K562 (cell line): ENCODE measurements around the gene BCAS2. TPM values are rescaled to one million over a fixed set of nuclear protein-coding genes. Genes with fewer than 3 reads are reported as not detected.
A peak's percentile ranks its signal among the peaks of the same experiment; 100 is the strongest.

Source experiments
- BCL6 ChIP-seq: fragments of 250-450 bp; sonication (Bioruptor Pico); IDR thresholded peaks from 2 replicates; pipeline ENCODE4 v1.4.0; 2020
- E2F4 ChIP-seq: sonication (generic); formaldehyde crosslinking; IDR thresholded peaks from 2 replicates; pipeline ENCODE4 v1.8.0; 2022; ENCODE audit warnings: mild to moderate bottlenecking, low read depth, missing genetic modification reagents
- E2F8 ChIP-seq: fragments of 450-650 bp; IDR thresholded peaks from 2 replicates; pipeline ENCODE4 v1.7.1; 2018; ENCODE audit warnings: mild to moderate bottlenecking, low read depth; ENCODE audit not compliant: partially characterized antibody
- ESRRB ChIP-seq: fragments of 250-450 bp; sonication (Bioruptor Pico); IDR thresholded peaks from 2 replicates; pipeline ENCODE4 v1.5.0; 2020; ENCODE audit warnings: mild to moderate bottlenecking, moderate library complexity, borderline replicate concordance
- FOXA3 ChIP-seq, 2 experiments: fragments of 450-650 bp in 1 of 2; sonication (generic) in 1 of 2; formaldehyde crosslinking; IDR thresholded peaks in 1 of 2; conservative IDR thresholded peaks in 1 of 2; 2 replicates each; pipeline versions ENCODE4 v1.4.0 to v1.8.0; 2020 to 2022; ENCODE audit warnings: mild to moderate bottlenecking in 2 of 2, missing genetic modification reagents in 1 of 2
- HMGXB4 ChIP-seq: sonication (generic); formaldehyde crosslinking; IDR thresholded peaks from 2 replicates; pipeline ENCODE4 v1.8.1; 2023; ENCODE audit warnings: mild to moderate bottlenecking, missing genetic modification reagents
- LCOR ChIP-seq: sonication (generic); formaldehyde crosslinking; IDR thresholded peaks from 2 replicates; pipeline ENCODE4 v1.8.0; 2022; ENCODE audit warnings: mild to moderate bottlenecking, missing genetic modification reagents
- MEF2D ChIP-seq: conservative IDR thresholded peaks from 2 replicates; pipeline ENCODE4 v1.6.1; 2016; ENCODE audit warnings: low read depth, missing genetic modification characterization, missing compliant biosample characterization
- NRF1 ChIP-seq, 2 experiments: fragments of 450-650 bp; IDR thresholded peaks in 1 of 2; conservative IDR thresholded peaks in 1 of 2; 2 replicates each; pipeline ENCODE4 v1.6.1; 2014; ENCODE audit warnings: mild to moderate bottlenecking in 2 of 2
- PML ChIP-seq: IDR thresholded peaks from 2 replicates; pipeline ENCODE4 v1.6.1; 2012; ENCODE audit warnings: low read length, inconsistent platforms
- PTBP1 ChIP-seq: fragments of 200-400 bp; formaldehyde crosslinking; IDR thresholded peaks from 2 replicates; pipeline ENCODE4 v1.6.1; 2017; ENCODE audit warnings: low read depth, low read length
- RBBP5 ChIP-seq: fragments of 200-600 bp; sonication (generic); IDR thresholded peaks from 2 replicates; pipeline ENCODE4 v1.6.1; 2012; ENCODE audit warnings: borderline replicate concordance, mild to moderate bottlenecking, low read length, control low read depth, inconsistent platforms; ENCODE audit not compliant: insufficient read depth, poor library complexity, severe bottlenecking
- RBM17 ChIP-seq: fragments of 200-400 bp; formaldehyde crosslinking; IDR thresholded peaks from 2 replicates; pipeline ENCODE4 v1.6.1; 2017; ENCODE audit warnings: low read depth, mild to moderate bottlenecking, low read length, borderline replicate concordance
- STAT5A ChIP-seq: IDR thresholded peaks from 2 replicates; pipeline ENCODE4 v1.6.1; 2012; ENCODE audit warnings: low read length, inconsistent platforms, borderline replicate concordance
- THAP7 ChIP-seq: fragments of 250-450 bp; sonication (Bioruptor Pico); IDR thresholded peaks from 2 replicates; pipeline ENCODE4 v1.5.0; 2021
- ZBED1 ChIP-seq: IDR thresholded peaks from 2 replicates; pipeline ENCODE4 v1.6.1; 2014
- ZKSCAN8 ChIP-seq: fragments of 200-800 bp; sonication (Bioruptor generic); IDR thresholded peaks from 2 replicates; pipeline ENCODE4 v1.6.1; 2016; ENCODE audit warnings: missing genetic modification characterization, missing compliant biosample characterization
- ZNF134 ChIP-seq: fragments of 250-450 bp; sonication (Bioruptor Pico); conservative IDR thresholded peaks from 2 replicates; pipeline ENCODE4 v1.4.0; 2020
- ZNF24 ChIP-seq: fragments of 450-650 bp; IDR thresholded peaks from 2 replicates; pipeline ENCODE4 v1.6.1; 2016
- ZNF586 ChIP-seq: fragments of 450-650 bp; formaldehyde crosslinking; conservative IDR thresholded peaks from 2 replicates; pipeline ENCODE4 v1.4.0; 2020; ENCODE audit warnings: mild to moderate bottlenecking, moderate library complexity
- ZNF77 ChIP-seq: fragments of 250-450 bp; sonication (Bioruptor Pico); IDR thresholded peaks from 2 replicates; pipeline ENCODE4 v1.5.0; 2020
- ZNF830 ChIP-seq: fragments of 250-450 bp; sonication (Bioruptor Pico); IDR thresholded peaks from 2 replicates; pipeline ENCODE4 v1.5.0; 2021; ENCODE audit warnings: mild to moderate bottlenecking
- polyA plus RNA-seq, 8 experiments: library from polyadenylated mRNA; depleted of rRNA in 4 of 8; stranded (reverse) in 5 of 8; unstranded in 3 of 8; fragments of >200 nt; fragmentation: Nextera tagmentation in 2 of 8; fragmentation: Illumina TruSeq in 1 of 8; extraction: Ambion mirVana in 2 of 8; extraction: Trizol in 1 of 8; gene quantifications; 2 replicates each; pipeline versions ENCODE4 v1.2.1 to v1.2.3, GENCODE V29; 2011 to 2014; ENCODE audit warnings: inconsistent platforms in 1 of 8, missing spikeins in 1 of 8
- total RNA-seq, 7 experiments: library from RNA; depleted of rRNA in 6 of 7; stranded (reverse); fragments of >200 nt in 6 of 7; fragmentation: Illumina TruSeq in 2 of 7; extraction: Trizol in 2 of 7; gene quantifications; 2 replicates each; pipeline versions ENCODE4 v1.2.1 to v1.2.3, GENCODE V29; 2011 to 2021; ENCODE audit warnings: low replicate concordance in 1 of 7

The BCAS2 gene
- total and polyA plus RNA-seq, 9 of the 15 experiments (the other 6 are each of a cell fraction or from before 2014, with no cell fraction given): 59.3 to 183 (median 81.1) TPM

- peak; percentile 35; the same call in 1 of the 2 replicates for TF ChIP-seq ZNF24
- 0 out of 2 replicates have a peak, but pooled peaks have one; percentile 25 for TF ChIP-seq STAT5A
- TF ChIP-seq ZKSCAN8: no peak
- TF ChIP-seq E2F4: 0 out of 2 replicates have a peak, but pooled peaks have one; percentile 55
- no peak for TF ChIP-seq THAP7 (CRISPR knock-in tag)
- peak; percentile 92 for TF ChIP-seq E2F8
- no peak for TF ChIP-seq ESRRB (CRISPR knock-in tag)
- TF ChIP-seq NRF1 (conservative IDR thresholded peaks at IDR 0.05 in 1 of 2, IDR thresholded peaks at IDR 0.05 in 1 of 2): peak; percentile 89 to 92
- TF ChIP-seq PML: peak; percentile 91
- TF ChIP-seq BCL6: 0 out of 2 replicates have a peak, but pooled peaks have one; percentile 32
- TF ChIP-seq ZNF586 (CRISPR knock-in tag): no peak
- TF ChIP-seq PTBP1: no peak
- no peak for TF ChIP-seq RBM17
- TF ChIP-seq ZNF77: no peak
- peak; percentile 65 for TF ChIP-seq RBBP5
- TF ChIP-seq ZNF830: no peak
- TF ChIP-seq ZNF134 (CRISPR knock-in tag): no peak; the same call in 1 of the 2 replicates
- 0 out of 2 replicates have a peak, but pooled peaks have one; percentile 52 for TF ChIP-seq MEF2D (tag)
- TF ChIP-seq ZBED1: peak; percentile 66; the same call in 1 of the 2 replicates
- no peak for TF ChIP-seq HMGXB4 (CRISPR knock-in tag)
- peak; percentile 68; the same call in 1 of the 2 replicates for TF ChIP-seq LCOR (CRISPR knock-in tag)
- TF ChIP-seq FOXA3 (CRISPR knock-in tag; conservative IDR thresholded peaks at IDR 0.05 in 1 of 2, IDR thresholded peaks at IDR 0.05 in 1 of 2): peak in 1 of 2 experiments; percentile 89; a peak in 1 of 4 replicates
Observed at GRCh38 chr1:114581335-114582287, at the start of gene BCAS2 (continued).
